A549 treated with AZD9567 at 1 μM for 4 hours (cell line): ENCODE measurements around the gene NFKBIA. TPM values are rescaled to one million over a fixed set of nuclear protein-coding genes. Genes with fewer than 3 reads are reported as not detected.

Source experiments
- total RNA-seq: library from RNA; stranded (reverse); fragments of 200-300 nt; extraction: Qiagen RNA extraction; gene quantifications from 5 replicates; pipeline ENCODE4 v1.2.3, GENCODE V29; 2022; ENCODE audit not compliant: insufficient read depth

The NFKBIA gene, protein sequence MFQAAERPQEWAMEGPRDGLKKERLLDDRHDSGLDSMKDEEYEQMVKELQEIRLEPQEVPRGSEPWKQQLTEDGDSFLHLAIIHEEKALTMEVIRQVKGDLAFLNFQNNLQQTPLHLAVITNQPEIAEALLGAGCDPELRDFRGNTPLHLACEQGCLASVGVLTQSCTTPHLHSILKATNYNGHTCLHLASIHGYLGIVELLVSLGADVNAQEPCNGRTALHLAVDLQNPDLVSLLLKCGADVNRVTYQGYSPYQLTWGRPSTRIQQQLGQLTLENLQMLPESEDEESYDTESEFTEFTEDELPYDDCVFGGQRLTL
- total RNA-seq, result 163 to 210 TPM (median 206 TPM) in 5 replicates

DNA sequence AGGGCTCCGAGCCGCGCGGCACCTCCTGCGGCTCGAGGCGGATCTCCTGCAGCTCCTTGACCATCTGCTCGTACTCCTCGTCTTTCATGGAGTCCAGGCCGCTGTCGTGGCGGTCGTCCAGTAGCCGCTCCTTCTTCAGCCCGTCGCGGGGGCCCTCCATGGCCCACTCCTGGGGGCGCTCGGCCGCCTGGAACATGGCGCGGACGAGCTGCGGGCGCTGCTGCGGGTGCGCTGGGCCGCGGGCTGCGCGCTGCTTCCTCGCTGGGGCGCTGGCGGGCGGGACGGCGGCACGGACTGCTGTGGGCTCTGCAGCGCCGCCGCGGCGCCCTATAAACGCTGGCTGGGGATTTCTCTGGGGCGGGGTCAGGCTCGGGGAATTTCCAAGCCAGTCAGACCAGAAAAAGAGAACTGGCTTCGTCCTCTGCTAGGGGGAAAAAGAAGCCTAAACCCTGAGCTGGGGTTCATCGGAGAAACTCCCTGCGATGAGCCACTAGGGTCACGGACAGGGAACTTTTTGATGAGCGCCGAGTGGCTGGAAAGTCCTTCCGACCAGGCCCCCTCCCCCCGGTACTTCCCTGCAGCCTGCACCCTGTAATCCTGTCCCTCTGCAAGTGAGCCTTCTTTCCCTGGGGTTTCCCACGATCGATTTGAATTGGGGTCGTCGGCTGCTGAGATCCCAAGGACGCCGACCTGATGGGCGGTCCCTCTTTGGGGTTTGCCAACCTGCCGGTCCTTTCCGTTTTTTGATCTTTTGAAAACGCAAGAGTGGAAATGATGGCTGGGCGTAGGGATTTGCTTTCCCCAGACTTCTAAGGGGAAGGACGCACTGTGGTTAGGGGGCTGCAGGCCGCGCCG is at the start of gene NFKBIA:
Gene NFKBIA, minus strand, starts transcription at position 301 of the 855 bp plus-strand sequence. Its CDS starts 105 bp downstream, at position 196.

Other genes with a start within 250 kb of the NFKBIA start
- 265 to 323 TPM (median 269 TPM) in 5 replicates for gene PSMA6, start 112.4 kb downstream of the NFKBIA start, total RNA-seq
- gene INSM2, start 129.4 kb upstream of the NFKBIA start, total RNA-seq, result 0.03 to 0.08 TPM (median 0.06 TPM) in 3 of 5 replicates, not detected in the others